HEK293 (cell line): Measurements from ENCODE around the gene RNF135.

ENCODE experiments used
- CTCF ChIA-PET: fragments of 350-600 bp; formaldehyde crosslinking; extraction: SDS; loops from one replicate; lab custom pipeline; 2021; ENCODE audit warnings: antibody characterized with exemption; lab: Yijun Ruan, JAX
- POLR2A ChIA-PET: fragments of 300-600 bp; formaldehyde crosslinking; extraction: SDS; loops from one replicate; lab custom pipeline; 2020; ENCODE audit warnings: antibody characterized with exemption, inconsistent platforms; lab: Yijun Ruan, JAX
- H3K27ac ChIP-seq: fragments of 200-500 bp; sonication (Bioruptor generic); 2 replicates; pipeline ENCODE4 v1.5.1; 2014; ENCODE audit warnings: low read depth, low read length, control low read depth, inconsistent platforms; ENCODE audit errors: extremely low read depth
- H3K36me3 ChIP-seq, 2 experiments: fragments of 200-500 bp in 1 of 2; sonication (Bioruptor generic) in 1 of 2; 1 replicate in 1 of 2; 2 replicates in 1 of 2; pipeline ENCODE4 v1.5.1; 2014 to 2017; ENCODE audit warnings: inconsistent platforms in 2 of 2, low read length in 2 of 2; ENCODE audit not compliant: control insufficient read depth in 2 of 2, insufficient read depth in 1 of 2
- H3K4me1 ChIP-seq: fragments of 200-500 bp; sonication (Bioruptor generic); 2 replicates; pipeline ENCODE4 v1.5.1; 2014; ENCODE audit warnings: mild to moderate bottlenecking, low read length, inconsistent platforms; ENCODE audit not compliant: control insufficient read depth, insufficient read depth
- H3K4me3 ChIP-seq: 2 replicates; pipeline ENCODE4 v1.5.1; 2011; ENCODE audit warnings: low read depth, mild to moderate bottlenecking, control low read depth, low read length, moderate library complexity
- H3K9me3 ChIP-seq: fragments of 200-500 bp; sonication (Bioruptor generic); 2 replicates; pipeline ENCODE4 v1.5.1; 2014; ENCODE audit warnings: low read depth, low read length, inconsistent platforms; ENCODE audit not compliant: control insufficient read depth, insufficient read depth
- EGR2 ChIP-seq: fragments of 450-650 bp; formaldehyde crosslinking; IDR thresholded peaks from 2 replicates; pipeline ENCODE4 v1.5.1; 2016; ENCODE audit warnings: low read depth, missing biosample characterization, missing genetic modification characterization
- GLIS1 ChIP-seq: fragments of 450-650 bp; formaldehyde crosslinking; IDR thresholded peaks from 2 replicates; pipeline ENCODE4 v1.5.1; 2016; ENCODE audit warnings: missing biosample characterization, missing genetic modification characterization
- KLF9 ChIP-seq: fragments of 450-650 bp; formaldehyde crosslinking; IDR thresholded peaks from 2 replicates; pipeline ENCODE4 v1.5.1; 2016; ENCODE audit warnings: missing biosample characterization, missing genetic modification characterization, low read depth
- OSR2 ChIP-seq: fragments of 450-650 bp; formaldehyde crosslinking; IDR thresholded peaks from 2 replicates; pipeline ENCODE4 v1.5.1; 2016; ENCODE audit warnings: missing biosample characterization, missing genetic modification characterization
- SP7 ChIP-seq: fragments of 450-650 bp; formaldehyde crosslinking; IDR thresholded peaks from 2 replicates; pipeline ENCODE4 v1.5.1; 2016; ENCODE audit warnings: missing biosample characterization, missing genetic modification characterization
- TRIM28 ChIP-seq: IDR thresholded peaks from 2 replicates; pipeline ENCODE4 v1.6.1; 2011; ENCODE audit warnings: low read length, control low read depth, borderline replicate concordance
- ZNF169 ChIP-seq: fragments of 450-650 bp; formaldehyde crosslinking; IDR thresholded peaks from 2 replicates; pipeline ENCODE4 v1.5.1; 2016; ENCODE audit warnings: missing biosample characterization, missing genetic modification characterization
- ZNF174 ChIP-seq: fragments of 450-650 bp; formaldehyde crosslinking; IDR thresholded peaks from 2 replicates; pipeline ENCODE4 v1.5.0; 2017; ENCODE audit warnings: missing biosample characterization, mild to moderate bottlenecking, missing genetic modification characterization
- ZNF302 ChIP-seq: fragments of 450-650 bp; formaldehyde crosslinking; IDR thresholded peaks from 2 replicates; pipeline ENCODE4 v1.5.1; 2016; ENCODE audit warnings: missing biosample characterization, missing genetic modification characterization, low read depth
- ZNF366 ChIP-seq: fragments of 450-650 bp; formaldehyde crosslinking; conservative IDR thresholded peaks from 2 replicates; pipeline ENCODE4 v1.5.1; 2016; ENCODE audit warnings: missing biosample characterization, missing genetic modification characterization
- ZNF521 ChIP-seq: fragments of 450-650 bp; formaldehyde crosslinking; IDR thresholded peaks from 2 replicates; pipeline ENCODE4 v1.5.1; 2017; ENCODE audit warnings: missing biosample characterization, mild to moderate bottlenecking, missing genetic modification characterization
- ZNF585B ChIP-seq: fragments of 450-650 bp; formaldehyde crosslinking; IDR thresholded peaks from 2 replicates; pipeline ENCODE4 v1.5.1; 2016; ENCODE audit warnings: missing biosample characterization, missing genetic modification characterization
- ZNF600 ChIP-seq: fragments of 450-650 bp; formaldehyde crosslinking; IDR thresholded peaks from 2 replicates; pipeline ENCODE4 v1.5.1; 2016; ENCODE audit warnings: missing biosample characterization, missing genetic modification characterization
- ZNF610 ChIP-seq: fragments of 450-650 bp; formaldehyde crosslinking; IDR thresholded peaks from 2 replicates; pipeline ENCODE4 v1.5.1; 2016; ENCODE audit warnings: missing biosample characterization, missing genetic modification characterization, borderline replicate concordance
- ZNF623 ChIP-seq: fragments of 450-650 bp; formaldehyde crosslinking; IDR thresholded peaks from 2 replicates; pipeline ENCODE4 v1.5.1; 2016; ENCODE audit warnings: missing biosample characterization, missing genetic modification characterization
- ZNF664 ChIP-seq: fragments of 450-650 bp; formaldehyde crosslinking; IDR thresholded peaks from 2 replicates; pipeline ENCODE4 v1.5.1; 2016; ENCODE audit warnings: missing biosample characterization, missing genetic modification characterization
- TF ChIP-seq, protein P1 (sequence below): fragments of 450-650 bp; formaldehyde crosslinking; IDR thresholded peaks from 2 replicates; pipeline ENCODE4 v1.5.1; 2016; ENCODE audit warnings: missing biosample characterization, missing genetic modification characterization
- TF ChIP-seq, protein P2 (sequence below): fragments of 450-650 bp; formaldehyde crosslinking; IDR thresholded peaks from 2 replicates; pipeline ENCODE4 v1.5.1; 2017; ENCODE audit warnings: missing biosample characterization, missing genetic modification characterization
- TF ChIP-seq, protein P3 (sequence below): fragments of 450-650 bp; formaldehyde crosslinking; IDR thresholded peaks from 2 replicates; pipeline ENCODE4 v1.5.1; 2016; ENCODE audit warnings: missing biosample characterization, missing genetic modification characterization
- TF ChIP-seq, protein P4 (sequence below): fragments of 450-650 bp; formaldehyde crosslinking; IDR thresholded peaks from 2 replicates; pipeline ENCODE4 v1.5.1; 2017; ENCODE audit warnings: missing biosample characterization, mild to moderate bottlenecking, missing genetic modification characterization, moderate library complexity
- TF ChIP-seq, protein P5 (sequence below): IDR thresholded peaks from 2 replicates; pipeline ENCODE4 v1.6.1; 2011; ENCODE audit warnings: mild to moderate bottlenecking, low read depth, low read length, borderline replicate concordance
- TF ChIP-seq, protein P6 (sequence below): sonication (generic); formaldehyde crosslinking; IDR thresholded peaks from 2 replicates; pipeline ENCODE4 v1.8.1; 2022; ENCODE audit warnings: mild to moderate bottlenecking, moderate library complexity, missing genetic modification reagents

The RNF135 gene

DNA sequence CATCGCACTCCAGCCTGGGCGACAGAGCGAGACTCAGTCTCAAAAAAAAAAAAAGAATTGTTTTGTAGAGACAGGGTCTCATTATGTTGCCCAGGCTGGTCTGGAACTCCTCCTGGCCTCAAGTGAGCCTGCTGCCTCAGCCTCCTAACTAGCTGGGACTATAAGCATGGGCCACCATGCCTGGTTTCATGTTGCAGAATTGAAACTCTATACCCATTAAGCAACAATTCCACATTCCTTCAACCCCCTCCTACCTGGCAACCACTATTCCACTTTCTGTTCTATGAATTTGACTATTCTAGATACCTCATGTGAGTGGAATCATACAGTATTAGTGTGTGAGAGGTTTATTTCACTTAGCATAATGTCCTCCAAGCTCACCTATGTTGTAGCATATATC lies 24.5 kb downstream of the RNF135 start:
- no peak overlapping the region for H3K27ac ChIP-seq
- H3K36me3 ChIP-seq = peaks cover 15 to 42% of the 10 kb centered on the region in 2 experiments; a peak in 2 of 3 replicates
- TF ChIP-seq ZNF521 (tag by site-specific recombination) (no peak), ZNF610 (tag by site-specific recombination) (no peak), GLIS1 (tag by site-specific recombination) (0 out of 2 replicates have a peak, but pooled peaks have one; percentile 21), ZNF600 (tag by site-specific recombination) (0 out of 2 replicates have a peak, but pooled peaks have one; percentile 38), EGR2 (no peak)
- TF ChIP-seq, protein P1, sequence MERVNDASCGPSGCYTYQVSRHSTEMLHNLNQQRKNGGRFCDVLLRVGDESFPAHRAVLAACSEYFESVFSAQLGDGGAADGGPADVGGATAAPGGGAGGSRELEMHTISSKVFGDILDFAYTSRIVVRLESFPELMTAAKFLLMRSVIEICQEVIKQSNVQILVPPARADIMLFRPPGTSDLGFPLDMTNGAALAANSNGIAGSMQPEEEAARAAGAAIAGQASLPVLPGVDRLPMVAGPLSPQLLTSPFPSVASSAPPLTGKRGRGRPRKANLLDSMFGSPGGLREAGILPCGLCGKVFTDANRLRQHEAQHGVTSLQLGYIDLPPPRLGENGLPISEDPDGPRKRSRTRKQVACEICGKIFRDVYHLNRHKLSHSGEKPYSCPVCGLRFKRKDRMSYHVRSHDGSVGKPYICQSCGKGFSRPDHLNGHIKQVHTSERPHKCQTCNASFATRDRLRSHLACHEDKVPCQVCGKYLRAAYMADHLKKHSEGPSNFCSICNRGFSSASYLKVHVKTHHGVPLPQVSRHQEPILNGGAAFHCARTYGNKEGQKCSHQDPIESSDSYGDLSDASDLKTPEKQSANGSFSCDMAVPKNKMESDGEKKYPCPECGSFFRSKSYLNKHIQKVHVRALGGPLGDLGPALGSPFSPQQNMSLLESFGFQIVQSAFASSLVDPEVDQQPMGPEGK = no peak
- H3K4me3 ChIP-seq = no peak overlapping the region
- ChIA-PET POLR2A (interaction anchor here (1.1 kb wide), 1 partner anchor 9 kb away, joined by 3 read pairs; no protein-coding TSS in a partner anchor), CTCF (interaction anchor here (0.7 kb wide), 1 partner anchor 122 kb away, joined by 3 read pairs; no protein-coding TSS in a partner anchor)
- H3K4me1 ChIP-seq = peaks cover 4% of the 10 kb centered on the region; the same call in 1 of the 2 replicates
- no peaks in the 10 kb centered on the region for H3K9me3 ChIP-seq

DNA sequence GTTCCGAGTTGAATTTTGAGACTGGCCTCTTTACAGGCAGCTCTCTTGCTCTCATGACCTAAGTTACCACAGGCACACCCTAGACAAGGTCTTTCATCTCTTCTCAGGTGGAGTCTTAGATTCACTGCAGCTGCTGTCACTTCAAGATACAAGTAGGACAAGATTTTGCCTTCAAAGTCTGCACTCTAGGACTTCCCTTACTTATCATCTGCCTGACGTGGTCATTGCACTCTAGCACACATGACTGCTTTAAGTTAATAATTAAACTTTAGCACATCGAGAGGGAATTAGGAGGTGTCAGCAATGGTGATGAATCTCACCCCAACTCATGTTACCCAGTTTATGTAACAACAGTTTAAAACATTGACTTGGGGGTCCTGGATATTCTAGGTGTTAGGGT lies 25.6 kb downstream of the RNF135 start:
- Histone ChIP-seq H3K9me3 (no peaks in the 10 kb centered on the region), H3K4me1 (peaks cover 4% of the 10 kb centered on the region; the same call in 1 of the 2 replicates), H3K4me3 (no peak overlapping the region), H3K27ac (0 out of 2 replicates have a peak overlapping the region, but pooled peaks have one; percentile 14), H3K36me3 (peaks cover 15 to 37% of the 10 kb centered on the region in 2 experiments; a peak in 2 of 3 replicates)
- CTCF ChIA-PET = interaction anchor here (0.6 kb wide), 1 partner anchor 441 kb away, joined by 4 read pairs; no protein-coding TSS in a partner anchor
- no peak for TF ChIP-seq OSR2 (tag by site-specific recombination)
- TF ChIP-seq, protein P2, sequence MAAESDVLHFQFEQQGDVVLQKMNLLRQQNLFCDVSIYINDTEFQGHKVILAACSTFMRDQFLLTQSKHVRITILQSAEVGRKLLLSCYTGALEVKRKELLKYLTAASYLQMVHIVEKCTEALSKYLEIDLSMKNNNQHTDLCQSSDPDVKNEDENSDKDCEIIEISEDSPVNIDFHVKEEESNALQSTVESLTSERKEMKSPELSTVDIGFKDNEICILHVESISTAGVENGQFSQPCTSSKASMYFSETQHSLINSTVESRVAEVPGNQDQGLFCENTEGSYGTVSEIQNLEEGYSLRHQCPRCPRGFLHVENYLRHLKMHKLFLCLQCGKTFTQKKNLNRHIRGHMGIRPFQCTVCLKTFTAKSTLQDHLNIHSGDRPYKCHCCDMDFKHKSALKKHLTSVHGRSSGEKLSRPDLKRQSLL = no peak
- TF ChIP-seq, protein P3, sequence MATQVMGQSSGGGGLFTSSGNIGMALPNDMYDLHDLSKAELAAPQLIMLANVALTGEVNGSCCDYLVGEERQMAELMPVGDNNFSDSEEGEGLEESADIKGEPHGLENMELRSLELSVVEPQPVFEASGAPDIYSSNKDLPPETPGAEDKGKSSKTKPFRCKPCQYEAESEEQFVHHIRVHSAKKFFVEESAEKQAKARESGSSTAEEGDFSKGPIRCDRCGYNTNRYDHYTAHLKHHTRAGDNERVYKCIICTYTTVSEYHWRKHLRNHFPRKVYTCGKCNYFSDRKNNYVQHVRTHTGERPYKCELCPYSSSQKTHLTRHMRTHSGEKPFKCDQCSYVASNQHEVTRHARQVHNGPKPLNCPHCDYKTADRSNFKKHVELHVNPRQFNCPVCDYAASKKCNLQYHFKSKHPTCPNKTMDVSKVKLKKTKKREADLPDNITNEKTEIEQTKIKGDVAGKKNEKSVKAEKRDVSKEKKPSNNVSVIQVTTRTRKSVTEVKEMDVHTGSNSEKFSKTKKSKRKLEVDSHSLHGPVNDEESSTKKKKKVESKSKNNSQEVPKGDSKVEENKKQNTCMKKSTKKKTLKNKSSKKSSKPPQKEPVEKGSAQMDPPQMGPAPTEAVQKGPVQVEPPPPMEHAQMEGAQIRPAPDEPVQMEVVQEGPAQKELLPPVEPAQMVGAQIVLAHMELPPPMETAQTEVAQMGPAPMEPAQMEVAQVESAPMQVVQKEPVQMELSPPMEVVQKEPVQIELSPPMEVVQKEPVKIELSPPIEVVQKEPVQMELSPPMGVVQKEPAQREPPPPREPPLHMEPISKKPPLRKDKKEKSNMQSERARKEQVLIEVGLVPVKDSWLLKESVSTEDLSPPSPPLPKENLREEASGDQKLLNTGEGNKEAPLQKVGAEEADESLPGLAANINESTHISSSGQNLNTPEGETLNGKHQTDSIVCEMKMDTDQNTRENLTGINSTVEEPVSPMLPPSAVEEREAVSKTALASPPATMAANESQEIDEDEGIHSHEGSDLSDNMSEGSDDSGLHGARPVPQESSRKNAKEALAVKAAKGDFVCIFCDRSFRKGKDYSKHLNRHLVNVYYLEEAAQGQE (tag by site-specific recombination) = no peak
- no peak for TF ChIP-seq ZNF366 (tag by site-specific recombination)
- no peak for TF ChIP-seq ZNF664 (tag by site-specific recombination)
- TF ChIP-seq ZNF623 (tag by site-specific recombination) = no peak
- TF ChIP-seq, protein P4, sequence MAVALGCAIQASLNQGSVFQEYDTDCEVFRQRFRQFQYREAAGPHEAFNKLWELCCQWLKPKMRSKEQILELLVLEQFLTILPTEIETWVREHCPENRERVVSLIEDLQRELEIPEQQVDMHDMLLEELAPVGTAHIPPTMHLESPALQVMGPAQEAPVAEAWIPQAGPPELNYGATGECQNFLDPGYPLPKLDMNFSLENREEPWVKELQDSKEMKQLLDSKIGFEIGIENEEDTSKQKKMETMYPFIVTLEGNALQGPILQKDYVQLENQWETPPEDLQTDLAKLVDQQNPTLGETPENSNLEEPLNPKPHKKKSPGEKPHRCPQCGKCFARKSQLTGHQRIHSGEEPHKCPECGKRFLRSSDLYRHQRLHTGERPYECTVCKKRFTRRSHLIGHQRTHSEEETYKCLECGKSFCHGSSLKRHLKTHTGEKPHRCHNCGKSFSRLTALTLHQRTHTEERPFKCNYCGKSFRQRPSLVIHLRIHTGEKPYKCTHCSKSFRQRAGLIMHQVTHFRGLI (tag by site-specific recombination) = no peak
- no peak for TF ChIP-seq ZNF174 (tag by site-specific recombination)
- TF ChIP-seq, protein P5, sequence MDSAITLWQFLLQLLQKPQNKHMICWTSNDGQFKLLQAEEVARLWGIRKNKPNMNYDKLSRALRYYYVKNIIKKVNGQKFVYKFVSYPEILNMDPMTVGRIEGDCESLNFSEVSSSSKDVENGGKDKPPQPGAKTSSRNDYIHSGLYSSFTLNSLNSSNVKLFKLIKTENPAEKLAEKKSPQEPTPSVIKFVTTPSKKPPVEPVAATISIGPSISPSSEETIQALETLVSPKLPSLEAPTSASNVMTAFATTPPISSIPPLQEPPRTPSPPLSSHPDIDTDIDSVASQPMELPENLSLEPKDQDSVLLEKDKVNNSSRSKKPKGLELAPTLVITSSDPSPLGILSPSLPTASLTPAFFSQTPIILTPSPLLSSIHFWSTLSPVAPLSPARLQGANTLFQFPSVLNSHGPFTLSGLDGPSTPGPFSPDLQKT = no peak
- TF ChIP-seq KLF9 (tag by site-specific recombination) = no peak
- no peak for TF ChIP-seq ZNF169
- no peak for TF ChIP-seq SP7 (tag by site-specific recombination)
- TF ChIP-seq, protein P1 = no peak
- TF ChIP-seq, protein P6, sequence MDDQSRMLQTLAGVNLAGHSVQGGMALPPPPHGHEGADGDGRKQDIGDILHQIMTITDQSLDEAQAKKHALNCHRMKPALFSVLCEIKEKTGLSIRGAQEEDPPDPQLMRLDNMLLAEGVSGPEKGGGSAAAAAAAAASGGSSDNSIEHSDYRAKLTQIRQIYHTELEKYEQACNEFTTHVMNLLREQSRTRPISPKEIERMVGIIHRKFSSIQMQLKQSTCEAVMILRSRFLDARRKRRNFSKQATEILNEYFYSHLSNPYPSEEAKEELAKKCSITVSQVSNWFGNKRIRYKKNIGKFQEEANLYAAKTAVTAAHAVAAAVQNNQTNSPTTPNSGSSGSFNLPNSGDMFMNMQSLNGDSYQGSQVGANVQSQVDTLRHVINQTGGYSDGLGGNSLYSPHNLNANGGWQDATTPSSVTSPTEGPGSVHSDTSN = no peak
- no peak for TF ChIP-seq TRIM28
- TF ChIP-seq ZNF302 (tag by site-specific recombination) = no peak
- no peak for TF ChIP-seq ZNF585B
- POLR2A ChIA-PET = no interaction called here
